OCI-LY7 (cell line): Measurements from ENCODE around the gene REC8. TPM values are rescaled to one million over a fixed set of nuclear protein-coding genes. Genes with fewer than 3 reads are reported as not detected.

Experiments
- BruUV-seq: library from RNA; stranded (reverse); fragments of 400-500 nt; replicated peaks from 2 replicates; lab custom pipeline; 2021; lab: Mats Ljungman, UMichigan
- CTCF ChIA-PET: fragments of 300-600 bp; sonication (Branson Sonifier 250); formaldehyde crosslinking; loops from one replicate; lab custom pipeline; 2022; ENCODE audit warnings: antibody characterized with exemption; ENCODE audit not compliant: unreplicated experiment; lab: Charles Lee
- POLR2A ChIA-PET: fragments of 300-600 bp; sonication (Branson Sonifier 250); formaldehyde crosslinking; loops from one replicate; lab custom pipeline; 2022; ENCODE audit warnings: antibody characterized with exemption; lab: Charles Lee
- DNase-seq: peaks from one replicate; pipeline ENCODE4 v3.0.0-alpha.2; 2015; ENCODE audit warnings: low spot score
- H2AFZ ChIP-seq: fragments of 200-600 bp; sonication (generic), shearing (Covaris generic); 2 replicates; pipeline ENCODE4 v1.6.1; 2014; ENCODE audit warnings: mild to moderate bottlenecking, antibody characterized with exemption, low read length, moderate library complexity
- H3K27ac ChIP-seq: fragments of 200-600 bp; sonication (generic); 2 replicates; pipeline ENCODE4 v1.5.1; 2014; ENCODE audit warnings: mixed run types, low read depth, mild to moderate bottlenecking, moderate library complexity, low read length, inconsistent platforms; ENCODE audit not compliant: poor library complexity, severe bottlenecking
- H3K36me3 ChIP-seq: fragments of 200-600 bp; sonication (generic); 2 replicates; pipeline ENCODE4 v1.6.1; 2014; ENCODE audit warnings: mild to moderate bottlenecking, antibody characterized with exemption, low read length, moderate library complexity, mixed read lengths; ENCODE audit not compliant: insufficient read depth
- H3K4me1 ChIP-seq: fragments of 200-600 bp; sonication (generic); 2 replicates; pipeline ENCODE4 v1.5.1; 2014; ENCODE audit warnings: mild to moderate bottlenecking, low read length; ENCODE audit not compliant: insufficient read depth, poor library complexity, severe bottlenecking
- H3K4me2 ChIP-seq: fragments of 200-600 bp; sonication (generic); 2 replicates; pipeline ENCODE4 v1.6.1; 2014; ENCODE audit warnings: mild to moderate bottlenecking, low read length
- H3K4me3 ChIP-seq: fragments of 200-600 bp; sonication (generic); 2 replicates; pipeline ENCODE4 v1.5.1; 2014; ENCODE audit warnings: mild to moderate bottlenecking, low read depth, low read length; ENCODE audit not compliant: poor library complexity, severe bottlenecking
- H3K79me2 ChIP-seq: fragments of 200-600 bp; sonication (generic); 2 replicates; pipeline ENCODE4 v1.6.1; 2016; ENCODE audit warnings: low read depth, mild to moderate bottlenecking, low read length, moderate library complexity, mixed read lengths; ENCODE audit not compliant: insufficient read depth
- H3K9me2 ChIP-seq: fragments of 200-600 bp; sonication (generic); 2 replicates; pipeline ENCODE4 v1.6.1; 2016; ENCODE audit warnings: mild to moderate bottlenecking, low read length, mixed read lengths; ENCODE audit not compliant: insufficient read depth
- H3K9me3 ChIP-seq: fragments of 200-600 bp; sonication (generic); 2 replicates; pipeline ENCODE4 v1.6.1; 2014; ENCODE audit warnings: mild to moderate bottlenecking, mixed run types, low read length, mixed read lengths
- H4K20me1 ChIP-seq: fragments of 200-600 bp; sonication (generic); 2 replicates; pipeline ENCODE4 v1.6.1; 2014; ENCODE audit warnings: mild to moderate bottlenecking, antibody characterized with exemption, low read length, moderate library complexity, mixed read lengths; ENCODE audit not compliant: insufficient read depth
- EZH2phosphoT487 ChIP-seq: fragments of 200-600 bp; sonication (generic); IDR thresholded peaks from 2 replicates; pipeline ENCODE4 v1.6.1; 2018; ENCODE audit warnings: low read depth, borderline replicate concordance, mild to moderate bottlenecking, mixed run types, antibody characterized with exemption, low read length, moderate library complexity, mixed read lengths
- intact Hi-C: fragments of 100-400 bp; cut with micrococcal nuclease; formaldehyde crosslinking; loops from one replicate; pipeline ENCODE4 v1.10.0; 2022; ENCODE audit not compliant: unreplicated experiment
- total RNA-seq, 2 experiments: library from RNA; depleted of rRNA in 1 of 2; stranded (reverse); fragments of >200 nt in 1 of 2; shearing (Covaris generic) in 1 of 2; gene quantifications; 2 replicates each; pipeline ENCODE4 v1.2.3, GENCODE V29; 2014 to 2022
- TF ChIP-seq, protein P1 (sequence below): fragments of 200-600 bp; sonication (generic); conservative IDR thresholded peaks from 2 replicates; pipeline ENCODE4 v1.5.1; 2014; ENCODE audit warnings: mild to moderate bottlenecking, antibody characterized with exemption, low read length, moderate library complexity, mixed read lengths

Gene REC8
- total RNA-seq, 2 experiments from 2014 or later, result 9.8 to 14.2 TPM

DNA sequence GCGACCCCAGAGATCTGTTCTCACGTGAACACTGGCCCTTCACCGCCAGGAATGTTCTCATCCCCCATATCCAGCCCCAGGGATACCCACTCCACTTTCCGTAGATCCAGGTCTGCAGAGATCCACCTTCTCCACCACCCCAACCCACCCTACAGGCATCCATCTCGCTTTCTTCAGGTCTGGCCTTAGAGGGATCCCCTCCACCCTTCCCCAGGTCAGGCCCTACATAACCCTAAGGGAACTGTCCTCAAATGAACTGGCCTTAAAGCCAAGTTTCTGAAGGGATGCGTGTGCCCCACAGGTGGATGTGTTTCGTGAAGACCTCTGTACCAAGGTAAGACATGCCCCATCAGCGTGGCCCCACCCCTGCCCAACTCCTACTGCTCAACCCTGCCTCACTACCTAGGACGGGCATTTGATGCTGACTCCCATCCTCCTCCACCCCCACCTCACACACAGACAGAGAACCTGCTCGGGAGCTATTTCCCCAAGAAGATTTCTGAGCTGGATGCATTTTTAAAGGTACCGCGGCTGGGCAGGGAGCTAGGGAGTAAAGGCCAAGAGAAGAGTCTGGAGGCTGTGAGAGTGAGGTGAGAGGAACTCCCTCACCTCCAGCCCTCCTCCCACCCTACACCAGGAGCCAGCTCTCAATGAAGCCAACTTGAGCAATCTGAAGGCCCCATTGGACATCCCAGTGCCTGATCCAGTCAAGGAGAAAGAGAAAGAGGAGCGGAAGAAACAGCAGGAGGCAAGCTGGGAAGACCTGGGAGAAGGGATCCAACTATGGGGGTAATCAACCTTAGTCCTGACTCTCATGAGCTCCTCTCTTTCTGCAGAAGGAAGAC is 35.0 kb upstream of the REC8 start:
- H3K4me3 ChIP-seq, result peak overlapping the region; percentile 98
- peak overlapping the region; percentile 85 for H3K4me2 ChIP-seq
- intact Hi-C loops, result loop anchor here (1.0 kb wide), 2 partner anchors 23 to 24 kb away; partner anchors contain the start of genes DCAF11, IRF9 and NRL
- TF ChIP-seq, protein P1, sequence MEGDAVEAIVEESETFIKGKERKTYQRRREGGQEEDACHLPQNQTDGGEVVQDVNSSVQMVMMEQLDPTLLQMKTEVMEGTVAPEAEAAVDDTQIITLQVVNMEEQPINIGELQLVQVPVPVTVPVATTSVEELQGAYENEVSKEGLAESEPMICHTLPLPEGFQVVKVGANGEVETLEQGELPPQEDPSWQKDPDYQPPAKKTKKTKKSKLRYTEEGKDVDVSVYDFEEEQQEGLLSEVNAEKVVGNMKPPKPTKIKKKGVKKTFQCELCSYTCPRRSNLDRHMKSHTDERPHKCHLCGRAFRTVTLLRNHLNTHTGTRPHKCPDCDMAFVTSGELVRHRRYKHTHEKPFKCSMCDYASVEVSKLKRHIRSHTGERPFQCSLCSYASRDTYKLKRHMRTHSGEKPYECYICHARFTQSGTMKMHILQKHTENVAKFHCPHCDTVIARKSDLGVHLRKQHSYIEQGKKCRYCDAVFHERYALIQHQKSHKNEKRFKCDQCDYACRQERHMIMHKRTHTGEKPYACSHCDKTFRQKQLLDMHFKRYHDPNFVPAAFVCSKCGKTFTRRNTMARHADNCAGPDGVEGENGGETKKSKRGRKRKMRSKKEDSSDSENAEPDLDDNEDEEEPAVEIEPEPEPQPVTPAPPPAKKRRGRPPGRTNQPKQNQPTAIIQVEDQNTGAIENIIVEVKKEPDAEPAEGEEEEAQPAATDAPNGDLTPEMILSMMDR, result no peak
- H3K4me1 ChIP-seq, result peaks cover 43% of the 10 kb centered on the region
- H3K36me3 ChIP-seq, result peaks cover 27% of the 10 kb centered on the region
- no peak for DNase-seq
- H2AFZ ChIP-seq, result no peak overlapping the region
- H4K20me1 ChIP-seq, result 0 out of 2 replicates have a peak, but pooled peaks cover 6% of the 10 kb centered on the region
- peaks cover 25% of the 10 kb centered on the region for H3K79me2 ChIP-seq
- POLR2A ChIA-PET, result interaction anchor here (0.6 to 4.1 kb wide), 11 partner anchors 10 to 94 kb away, joined by 3 to 43 read pairs (median 5); partner anchors contain the start of genes CHMP4A, DCAF11, NRL and PCK2
- CTCF ChIA-PET, result interaction anchor here (1.3 to 2.1 kb wide), 2 partner anchors 22 to 28 kb away, joined by 4 to 12 read pairs; partner anchors contain the start of genes DCAF11 and NRL
- no TSS peak for BruUV-seq
- H3K27ac ChIP-seq, result peak overlapping the region; percentile 46
- no peaks in the 10 kb centered on the region for H3K9me2 ChIP-seq
- H3K9me3 ChIP-seq, result no peaks in the 10 kb centered on the region

DNA sequence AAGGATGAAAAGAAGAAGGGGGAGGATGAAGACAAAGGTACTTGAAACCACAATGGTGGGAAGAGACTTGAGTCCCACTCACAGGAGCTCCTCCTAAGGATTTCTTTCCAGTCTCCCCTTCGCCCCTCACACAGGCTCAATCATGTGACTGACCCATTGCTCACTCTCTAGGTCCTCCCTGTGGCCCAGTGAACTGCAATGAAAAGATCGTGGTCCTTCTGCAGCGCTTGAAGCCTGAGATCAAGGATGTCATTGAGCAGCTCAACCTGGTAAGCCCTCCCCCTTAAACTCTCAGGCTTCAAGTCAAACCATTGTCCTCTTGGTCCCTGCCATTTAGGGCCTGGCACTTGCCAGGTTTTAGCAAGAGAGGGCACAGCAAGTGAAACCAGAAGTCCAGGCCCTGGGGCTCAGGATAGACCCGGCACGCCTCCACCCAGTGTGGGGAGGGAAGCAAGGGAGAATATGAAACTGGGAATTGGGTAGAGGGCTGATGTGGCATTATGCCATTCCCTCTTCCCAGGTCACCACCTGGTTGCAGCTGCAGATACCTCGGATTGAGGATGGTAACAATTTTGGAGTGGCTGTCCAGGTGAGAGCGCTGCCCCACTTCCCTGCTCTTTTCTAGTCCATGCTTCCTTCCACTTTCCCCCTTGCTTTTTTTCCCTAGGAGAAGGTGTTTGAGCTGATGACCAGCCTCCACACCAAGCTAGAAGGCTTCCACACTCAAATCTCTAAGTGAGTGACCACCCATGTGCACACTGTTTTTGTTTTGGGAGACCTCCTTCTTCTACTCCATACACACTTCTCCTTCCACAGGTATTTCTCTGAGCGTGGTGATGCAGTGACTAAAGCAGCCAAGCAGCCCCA is 34.1 kb upstream of the REC8 start:
- intact Hi-C loops, result no loop called here
- peaks cover 42% of the 10 kb centered on the region for H3K4me1 ChIP-seq
- no peaks in the 10 kb centered on the region for H3K9me2 ChIP-seq
- H3K4me2 ChIP-seq, result peak overlapping the region; percentile 89
- BruUV-seq, result TSS peak; percentile 88
- H3K4me3 ChIP-seq, result peak overlapping the region; percentile 98
- H3K36me3 ChIP-seq, result peaks cover 29% of the 10 kb centered on the region
- 0 out of 2 replicates have a peak, but pooled peaks cover 6% of the 10 kb centered on the region for H4K20me1 ChIP-seq
- peak overlapping the region; percentile 46 for H3K27ac ChIP-seq
- peaks cover 25% of the 10 kb centered on the region for H3K79me2 ChIP-seq
- DNase-seq, result no peak
- no peak overlapping the region for H2AFZ ChIP-seq
- POLR2A ChIA-PET, result interaction anchor here (0.6 to 4.1 kb wide), 10 partner anchors 9 to 93 kb away, joined by 3 to 43 read pairs (median 4); partner anchors contain the start of genes DCAF11, IRF9, NRL and PCK2
- TF ChIP-seq, protein P1, result no peak
- no peak for TF ChIP-seq EZH2phosphoT487
- CTCF ChIA-PET, result interaction anchor here (0.6 to 2.1 kb wide), 3 partner anchors 8 to 29 kb away, joined by 3 to 12 read pairs (median 4); partner anchors contain the start of genes DCAF11 and NRL
- H3K9me3 ChIP-seq, result no peaks in the 10 kb centered on the region
